Ovary (tissue), 9 donors: ENCODE data around the gene PRRG2. TPM values are rescaled to one million over a fixed set of nuclear protein-coding genes. Genes with fewer than 3 reads are reported as not detected.

Experiments used
- DNase-seq, 5 donors: peaks; one replicate each; pipeline ENCODE4 v3.0.0-alpha.2; 2019 to 2020
- H3K27ac ChIP-seq, 2 donors: fragments of 200-600 bp; one replicate each; pipeline versions ENCODE4 v1.5.1 to v1.8.0; 2019 to 2022
- H3K27me3 ChIP-seq: fragments of 200-600 bp; one replicate; pipeline ENCODE4 v1.8.0; 2022
- H3K36me3 ChIP-seq: fragments of 200-600 bp; sonication (generic); one replicate; pipeline ENCODE4 v1.5.1; 2019
- H3K4me1 ChIP-seq: one replicate; pipeline ENCODE4 v1.8.1; 2013; ENCODE audit warnings: mild to moderate bottlenecking, moderate library complexity; ENCODE audit not compliant: insufficient read depth
- H3K4me3 ChIP-seq: fragments of 200-600 bp; sonication (generic); one replicate; pipeline ENCODE4 v1.5.1; 2017
- H3K9me3 ChIP-seq, 2 donors: fragments of 200-600 bp in 1 of 2; sonication (generic) in 1 of 2; one replicate each; pipeline versions ENCODE4 v1.5.1 to v1.8.1; 2013 to 2019; ENCODE audit warnings: mild to moderate bottlenecking in 1 of 2, moderate library complexity in 1 of 2
- CTCF ChIP-seq, 3 donors: fragments of 450-650 bp in 2 of 3; fragments of 200-600 bp in 1 of 3; IDR thresholded peaks; one replicate each; pipeline versions ENCODE4 v1.5.1 to v1.8.0; 2016 to 2022; ENCODE audit warnings: antibody characterized with exemption in 3 of 3, mild to moderate bottlenecking in 1 of 3
- EP300 ChIP-seq: sonication (generic); formaldehyde crosslinking; IDR thresholded peaks from one replicate; pipeline ENCODE4 v1.6.1; 2017; ENCODE audit warnings: antibody characterized with exemption
- POLR2A ChIP-seq: fragments of 450-650 bp; IDR thresholded peaks from one replicate; pipeline ENCODE4 v1.6.1; 2017; ENCODE audit warnings: antibody characterized with exemption, mild to moderate bottlenecking, moderate library complexity
- WGBS, 3 donors: extraction: QIAGEN DNeasy Blood & Tissue Kit in 1 of 3; methylation state at CpG; one replicate each; pipeline versions ENCODE4 v1.1.5 to v1.1.7; 2013 to 2017; 5-methylcytosine and 5-hydroxymethylcytosine counted together
- intact Hi-C, 4 donors: fragments of 100-400 bp; cut with DNase I; formaldehyde crosslinking; loops; one replicate each; pipeline versions ENCODE4 v1.11.0 to v1.15.1; 2022 to 2023
- polyA plus RNA-seq, 2 donors: library from polyadenylated mRNA; stranded (reverse); fragments of 200-250 nt in 1 of 2; fragments of 350-450 nt in 1 of 2; fragmentation: Illumina TruSeq in 1 of 2; extraction: RNeasy Lipid Tissue Mini Kit (QIAGEN cat#74804) in 1 of 2; gene quantifications; one replicate each; pipeline ENCODE4 v1.2.3, GENCODE V29; 2013 to 2014
- total RNA-seq, 7 donors: library from RNA; depleted of rRNA in 2 of 7; stranded (reverse); fragments of >200 nt in 2 of 7; fragmentation: NEBNext Ultra II Directional in 3 of 7; extraction: Animal tissue kit (Norgen Biotek cat#: 25700) in 3 of 7; gene quantifications; one replicate each; pipeline versions ENCODE4 v1.1.0 to v1.2.4, GENCODE V29; 2016 to 2023
- donor health status: DM: no; HTN: no; CAD: no; lungs with moderate emphysema.
- donor health status: DM: no; HTN: no; CAD: no.
- donor health status: Bipolar disorder and iron deficiency.
- donor health status: DM: yes; HTN: yes; CAD: no.
- donor health status: DM: no; HTN: no; CAD: no.
- donor health status: DM: yes; HTN: yes; CAD: no.

PRRG2 gene
- total and polyA plus RNA-seq, 9 donors, result 0.65 to 4.0 (median 1.1) TPM; not detected in 3

GRCh38 chr19:49587227-49587626 is 6.1 kb downstream of the PRRG2 start:
- Histone ChIP-seq H3K27ac (no peak overlapping the region), H3K4me1 (no peaks in the 10 kb centered on the region), H3K4me3 (no peak overlapping the region), H3K36me3 (no peaks in the 10 kb centered on the region), H3K9me3 (peaks cover 0 to 3% of the 10 kb centered on the region in 2 donors), H3K27me3 (no peaks in the 10 kb centered on the region)
- DNase-seq, result no peak
- intact Hi-C loops, result no loop called here
- 75 to 81% (median 79%) methylated on average over 8 of the region's 8 CpGs for whole genome bisulfite sequencing, 3 donors
- TF ChIP-seq CTCF (IDR thresholded peaks at IDR 0.05) (no peak), POLR2A (no peak), EP300 (no peak)

- no peak for TF ChIP-seq POLR2A
- no peak for TF ChIP-seq CTCF (IDR thresholded peaks at IDR 0.05)
- TF ChIP-seq EP300, result no peak
- Histone ChIP-seq H3K4me3 (no peak overlapping the region), H3K27me3 (no peaks in the 10 kb centered on the region), H3K9me3 (peaks cover 0 to 3% of the 10 kb centered on the region in 2 donors), H3K36me3 (no peaks in the 10 kb centered on the region), H3K27ac (no peak overlapping the region), H3K4me1 (peaks cover 3% of the 10 kb centered on the region)
- intact Hi-C loops, result no loop called here
- 65 to 68% (median 68%) methylated on average over 18 of the region's 18 CpGs for WGBS, 3 donors
- DNase-seq, result peak in 1 of 5 donors; percentile 48
Observed at GRCh38 chr19:49588365-49589122, 7.4 kb downstream of the PRRG2 start.

GRCh38 chr19:49589502-49589905 is 8.4 kb downstream of the PRRG2 start:
- WGBS, 3 donors, result 54 to 68% (median 54%) methylated on average over 5 of the region's 5 CpGs
- DNase-seq, result no peak
- Histone ChIP-seq H3K9me3 (peaks cover 0 to 3% of the 10 kb centered on the region in 2 donors), H3K4me1 (peaks cover 3% of the 10 kb centered on the region), H3K4me3 (no peak overlapping the region), H3K36me3 (no peaks in the 10 kb centered on the region), H3K27ac (no peak overlapping the region), H3K27me3 (no peaks in the 10 kb centered on the region)
- intact Hi-C loops, result no loop called here
- TF ChIP-seq CTCF (IDR thresholded peaks at IDR 0.05), result no peak
- no peak for TF ChIP-seq POLR2A
- TF ChIP-seq EP300, result no peak

GRCh38 chr19:49590071-49590970 is 9.2 kb downstream of the PRRG2 start:
- DNase-seq, result peak; percentile 90 to 93 (median 91)
- no peak for TF ChIP-seq EP300
- TF ChIP-seq CTCF (IDR thresholded peaks at IDR 0.05), result peak in 1 of 3 donors; percentile 9
- Histone ChIP-seq H3K36me3 (no peaks in the 10 kb centered on the region), H3K27me3 (no peaks in the 10 kb centered on the region), H3K4me1 (peaks cover 3% of the 10 kb centered on the region), H3K4me3 (peak overlapping the region; percentile 74), H3K27ac (peak overlapping the region; percentile 20 to 75), H3K9me3 (peaks cover 0 to 3% of the 10 kb centered on the region in 2 donors)
- WGBS, 3 donors, result 0% methylated on average over 56 to 58 of the region's 58 CpGs
- intact Hi-C loops, result loop anchor here in 3 of 4 donors (2.0 to 10.0 kb wide), 4 partner anchors 47 to 1856 kb away; partner anchors contain the start of gene ADM5 (in 1 of the 3)
